B cell (primary cell): ENCODE measurements around the gene PRSS36. TPM values are rescaled to one million over a fixed set of nuclear protein-coding genes. Genes with fewer than 3 reads are reported as not detected.

Experiments
- ATAC-seq: fragments of 200-7000 bp; cut with Tn5 transposase; one replicate; pipeline ENCODE4 v1.10.0; 2021; ENCODE audit warnings: low read depth, mild to moderate bottlenecking, moderate number of reproducible peaks, moderate library complexity
- CTCF ChIA-PET: fragments of 350-600 bp; sonication (Branson Sonifier 250); formaldehyde crosslinking; loops from one replicate; lab custom pipeline; 2021; ENCODE audit warnings: antibody characterized with exemption, inconsistent platforms; lab: Charles Lee
- POLR2A ChIA-PET: fragments of 350-600 bp; sonication (Branson Sonifier 250); formaldehyde crosslinking; loops from one replicate; lab custom pipeline; 2021; ENCODE audit warnings: antibody characterized with exemption; lab: Charles Lee
- DNase-seq: peaks from one replicate; pipeline ENCODE4 v3.0.0; 2013
- H2AFZ ChIP-seq: 2 replicates; pipeline ENCODE4 v1.6.1; 2012; ENCODE audit warnings: mild to moderate bottlenecking, low read depth, low read length; ENCODE audit not compliant: insufficient read depth, poor library complexity, severe bottlenecking
- H3K27ac ChIP-seq, 2 donors: 1 replicate in 1 of 2; 2 replicates in 1 of 2; pipeline ENCODE4 v1.5.1; 2012 to 2013; ENCODE audit warnings: low read length in 2 of 2, mild to moderate bottlenecking in 2 of 2, moderate library complexity in 1 of 2
- H3K27me3 ChIP-seq, 4 experiments: fragments of 200-600 bp in 1 of 4; sonication (generic) in 1 of 4; replicated peaks in 1 of 4; 1 replicate in 2 of 4; 2 replicates in 2 of 4; pipeline versions ENCODE4 v1.6.1 to v1.7.0; 2013 to 2016; ENCODE audit warnings: low read length in 3 of 4, mild to moderate bottlenecking in 2 of 4, mixed read lengths in 1 of 4, moderate library complexity in 1 of 4; ENCODE audit not compliant: insufficient read depth in 4 of 4, control insufficient read depth in 3 of 4; ENCODE audit errors: control extremely low read depth in 1 of 4
- H3K36me3 ChIP-seq, 2 experiments: replicated peaks in 1 of 2; 1 replicate in 1 of 2; 2 replicates in 1 of 2; pipeline versions ENCODE4 v1.6.1 to v1.7.1; 2013; ENCODE audit warnings: low read length in 1 of 2; ENCODE audit not compliant: insufficient read depth in 2 of 2, control insufficient read depth in 1 of 2; ENCODE audit errors: control extremely low read depth in 1 of 2, extremely low read depth in 1 of 2
- H3K4me1 ChIP-seq, 2 donors: fragments of 200-600 bp in 1 of 2; sonication (generic) in 1 of 2; 1 replicate in 1 of 2; 2 replicates in 1 of 2; pipeline versions ENCODE4 v1.5.1 to v1.6.1; 2013 to 2017; ENCODE audit warnings: low read length in 2 of 2; ENCODE audit not compliant: control insufficient read depth in 2 of 2, insufficient read depth in 2 of 2
- H3K4me2 ChIP-seq: replicated peaks from 2 replicates; pipeline ENCODE3; 2012; ENCODE audit warnings: mild to moderate bottlenecking, low read depth, low read length; ENCODE audit not compliant: poor library complexity, severe bottlenecking
- H3K4me3 ChIP-seq, 5 experiments: fragments of 200-600 bp in 1 of 5; sonication (generic) in 1 of 5; 1 replicate in 3 of 5; 2 replicates in 2 of 5; pipeline versions ENCODE4 v1.5.1 to v1.7.0; 2011 to 2016; ENCODE audit warnings: low read length in 4 of 5, mild to moderate bottlenecking in 4 of 5, low read depth in 2 of 5, control low read depth in 1 of 5, moderate library complexity in 1 of 5; ENCODE audit not compliant: insufficient read depth in 1 of 5; ENCODE audit errors: control extremely low read depth in 1 of 5, extremely low read depth in 1 of 5
- H3K79me2 ChIP-seq: fragments of 200-600 bp; sonication (generic); one replicate; pipeline ENCODE4 v1.6.0; 2016; ENCODE audit warnings: low read length; ENCODE audit not compliant: control insufficient read depth, insufficient read depth
- H3K9ac ChIP-seq: fragments of 200-600 bp; sonication (generic); 2 replicates; pipeline ENCODE4 v1.6.1; 2017; ENCODE audit warnings: mild to moderate bottlenecking, low read length, moderate library complexity
- H3K9me3 ChIP-seq, 3 donors: one replicate each; pipeline versions ENCODE4 v1.6.1 to v1.7.1; 2013; ENCODE audit warnings: low read length in 2 of 3; ENCODE audit not compliant: control insufficient read depth in 2 of 3, insufficient read depth in 1 of 3; ENCODE audit errors: control extremely low read depth in 1 of 3
- H4K20me1 ChIP-seq: 2 replicates; pipeline ENCODE4 v1.6.0; 2012; ENCODE audit warnings: mild to moderate bottlenecking, low read length; ENCODE audit not compliant: insufficient read depth, control insufficient read depth, poor library complexity, severe bottlenecking
- H3K27ac Mint-ChIP-seq: one replicate; pipeline ENCODE4 v1.8.0; 2021; ENCODE audit warnings: mixed read lengths
- H3K27me3 Mint-ChIP-seq: one replicate; pipeline ENCODE4 v1.8.0; 2021; ENCODE audit warnings: mixed read lengths
- H3K4me1 Mint-ChIP-seq: one replicate; pipeline ENCODE4 v1.8.0; 2021; ENCODE audit warnings: mixed read lengths
- H3K4me3 Mint-ChIP-seq: one replicate; pipeline ENCODE4 v1.8.0; 2021; ENCODE audit warnings: mixed read lengths
- H3K9me3 Mint-ChIP-seq: one replicate; pipeline ENCODE4 v1.8.0; 2022; ENCODE audit warnings: mixed read lengths; ENCODE audit not compliant: insufficient read depth
- EZH2 ChIP-seq: IDR thresholded peaks from 2 replicates; pipeline ENCODE4 v1.6.1; 2012; ENCODE audit warnings: borderline replicate concordance, low read depth, mild to moderate bottlenecking, moderate library complexity, low read length; ENCODE audit not compliant: insufficient read depth, poor library complexity, severe bottlenecking
- WGBS: methylation state at CpG from one replicate; pipeline ENCODE4 v1.1.5; 2013; ENCODE audit warnings: missing lambda C conversion rate; ENCODE audit not compliant: insufficient coverage; 5-methylcytosine and 5-hydroxymethylcytosine counted together
- intact Hi-C: fragments of 100-400 bp; cut with micrococcal nuclease; formaldehyde crosslinking; loops from one replicate; pipeline ENCODE4 v1.10.0; 2022
- polyA plus RNA-seq: library from polyadenylated mRNA; depleted of rRNA; stranded (reverse); fragments of >200 nt; gene quantifications from 2 replicates; pipeline ENCODE4 v1.2.3, GENCODE V29; 2012
- total RNA-seq, 2 donors: library from RNA; stranded (reverse); fragments of 120-200 nt in 1 of 2; gene quantifications; 1 replicate in 1 of 2; 2 replicates in 1 of 2; pipeline versions ENCODE4 v1.2.3 to v1.2.4, GENCODE V29; 2013 to 2022
- TF ChIP-seq, protein P1 (sequence below): fragments of 200-600 bp; IDR thresholded peaks from one replicate; pipeline ENCODE4 v1.8.0; 2022; ENCODE audit warnings: antibody characterized with exemption, mild to moderate bottlenecking

PRSS36 gene
- total and polyA plus RNA-seq, 2 donors (not counting 1 experiment from before 2014, with no cell fraction given) = 1.0 to 1.6 TPM

DNA sequence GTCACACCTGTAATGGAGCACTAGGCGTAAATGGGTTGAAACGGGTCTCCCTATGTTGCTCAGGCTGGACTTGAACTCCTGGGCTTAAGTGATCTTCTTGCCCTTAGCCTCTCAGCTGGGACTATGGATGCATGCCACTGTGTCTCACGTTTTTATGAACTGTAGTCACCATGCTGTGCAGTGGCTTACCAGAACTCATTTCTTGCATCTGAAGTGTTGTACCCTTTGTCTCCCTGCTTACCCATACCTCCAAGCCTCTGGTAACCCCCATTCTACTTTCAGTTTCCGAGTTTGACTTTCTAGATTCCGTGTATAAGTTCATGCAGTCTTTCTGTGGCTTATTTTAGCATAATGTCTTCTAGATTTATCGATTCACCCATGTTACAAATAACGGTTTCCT lies 45.0 kb upstream of the PRSS36 start:
- CTCF ChIA-PET = interaction anchor here (1.3 kb wide), 1 partner anchor 139 kb away, joined by 3 read pairs; no protein-coding TSS in a partner anchor
- WGBS = 94% methylated on average over 3 of the region's 7 CpGs
- H3K4me3 Mint-ChIP-seq = no peak overlapping the region

GRCh38 chr16:31193874-31194273 lies 44.0 kb upstream of the PRSS36 start:
- Histone ChIP-seq H3K27me3 (no peaks in the 10 kb centered on the region), H3K4me2 (no peak overlapping the region), H3K27ac (no peak overlapping the region), H3K36me3 (peaks cover 0 to 78% of the 10 kb centered on the region in 2 experiments), H3K4me3 (no peak overlapping the region), H3K9ac (no peak overlapping the region), H3K79me2 (peaks cover 24% of the 10 kb centered on the region), H4K20me1 (peaks cover 80% of the 10 kb centered on the region), H3K9me3 (no peaks in the 10 kb centered on the region), H2AFZ (no peak overlapping the region), H3K4me1 (no peaks in the 10 kb centered on the region)
- no peak for ATAC-seq
- WGBS = 100% methylated on average over 1 of the region's 2 CpGs
- Mint-ChIP-seq H3K27me3 (no peaks in the 10 kb centered on the region), H3K9me3 (no peaks in the 10 kb centered on the region), H3K4me3 (no peak overlapping the region), H3K4me1 (peaks cover 27% of the 10 kb centered on the region), H3K27ac (no peak overlapping the region)
- CTCF ChIA-PET = interaction anchor here (1.1 kb wide), 1 partner anchor 188 kb away, joined by 3 read pairs; no protein-coding TSS in a partner anchor
- POLR2A ChIA-PET = interaction anchor here (0.5 to 1.0 kb wide), 2 partner anchors 11 to 199 kb away, joined by 3 to 8 read pairs; no protein-coding TSS in a partner anchor
- no peak for DNase-seq
- intact Hi-C loops = no loop called here
- TF ChIP-seq, protein P1, sequence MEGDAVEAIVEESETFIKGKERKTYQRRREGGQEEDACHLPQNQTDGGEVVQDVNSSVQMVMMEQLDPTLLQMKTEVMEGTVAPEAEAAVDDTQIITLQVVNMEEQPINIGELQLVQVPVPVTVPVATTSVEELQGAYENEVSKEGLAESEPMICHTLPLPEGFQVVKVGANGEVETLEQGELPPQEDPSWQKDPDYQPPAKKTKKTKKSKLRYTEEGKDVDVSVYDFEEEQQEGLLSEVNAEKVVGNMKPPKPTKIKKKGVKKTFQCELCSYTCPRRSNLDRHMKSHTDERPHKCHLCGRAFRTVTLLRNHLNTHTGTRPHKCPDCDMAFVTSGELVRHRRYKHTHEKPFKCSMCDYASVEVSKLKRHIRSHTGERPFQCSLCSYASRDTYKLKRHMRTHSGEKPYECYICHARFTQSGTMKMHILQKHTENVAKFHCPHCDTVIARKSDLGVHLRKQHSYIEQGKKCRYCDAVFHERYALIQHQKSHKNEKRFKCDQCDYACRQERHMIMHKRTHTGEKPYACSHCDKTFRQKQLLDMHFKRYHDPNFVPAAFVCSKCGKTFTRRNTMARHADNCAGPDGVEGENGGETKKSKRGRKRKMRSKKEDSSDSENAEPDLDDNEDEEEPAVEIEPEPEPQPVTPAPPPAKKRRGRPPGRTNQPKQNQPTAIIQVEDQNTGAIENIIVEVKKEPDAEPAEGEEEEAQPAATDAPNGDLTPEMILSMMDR = no peak
- TF ChIP-seq EZH2 = no peak

More for the DNA sequence above, 45.0 kb upstream of the PRSS36 start:
- H4K20me1 ChIP-seq = peaks cover 80% of the 10 kb centered on the region
- H3K4me2 ChIP-seq = no peak overlapping the region
- intact Hi-C loops = no loop called here
- H3K4me3 ChIP-seq = no peak overlapping the region
- Mint-ChIP-seq H3K9me3 (no peaks in the 10 kb centered on the region), H3K27ac (peak overlapping the region; percentile 46), H3K27me3 (no peaks in the 10 kb centered on the region), H3K4me1 (peaks cover 31% of the 10 kb centered on the region)
- no peak overlapping the region for H2AFZ ChIP-seq
- H3K27me3 ChIP-seq = no peaks in the 10 kb centered on the region
- no peak overlapping the region for H3K9ac ChIP-seq
- DNase-seq (no peak), ATAC-seq (no peak)
- H3K9me3 ChIP-seq = no peaks in the 10 kb centered on the region
- H3K36me3 ChIP-seq = peaks cover 0 to 77% of the 10 kb centered on the region in 2 experiments
- peaks cover under 1 to 7% of the 10 kb centered on the region in 2 donors for H3K4me1 ChIP-seq
- H3K27ac ChIP-seq = no peak overlapping the region
- TF ChIP-seq, protein P1 = no peak
- no peak for TF ChIP-seq EZH2
- POLR2A ChIA-PET = no interaction called here
- H3K79me2 ChIP-seq = peaks cover 20% of the 10 kb centered on the region
